ENCODE data around the gene TUBB2A. TPM values are rescaled to one million over a fixed set of nuclear protein-coding genes. Genes with fewer than 3 reads are reported as not detected.

TUBB2A gene
- total RNA-seq (2021), result 93.9 and 112 TPM in 2 replicates
- Bru-seq, nascent RNA, result percentile 61 among the genes with signal in this experiment
- percentile 60 among the genes with signal in this experiment for BruChase-seq, experiment 1, labeled RNA remaining after a 2-hour chase
- percentile 81 among the genes with signal in this experiment for BruChase-seq, experiment 2, labeled RNA remaining after a 6-hour chase
- long read RNA-seq, transcript TUBB2A-201 (4 exons, 1,595 nt), result major isoform, 144 of 185 reads
- long read RNA-seq, partial matches to known transcripts, result 4 of 185 reads
- long read RNA-seq, other reads (novel, unspliced or antisense), result 36 of 185 reads

DNA sequence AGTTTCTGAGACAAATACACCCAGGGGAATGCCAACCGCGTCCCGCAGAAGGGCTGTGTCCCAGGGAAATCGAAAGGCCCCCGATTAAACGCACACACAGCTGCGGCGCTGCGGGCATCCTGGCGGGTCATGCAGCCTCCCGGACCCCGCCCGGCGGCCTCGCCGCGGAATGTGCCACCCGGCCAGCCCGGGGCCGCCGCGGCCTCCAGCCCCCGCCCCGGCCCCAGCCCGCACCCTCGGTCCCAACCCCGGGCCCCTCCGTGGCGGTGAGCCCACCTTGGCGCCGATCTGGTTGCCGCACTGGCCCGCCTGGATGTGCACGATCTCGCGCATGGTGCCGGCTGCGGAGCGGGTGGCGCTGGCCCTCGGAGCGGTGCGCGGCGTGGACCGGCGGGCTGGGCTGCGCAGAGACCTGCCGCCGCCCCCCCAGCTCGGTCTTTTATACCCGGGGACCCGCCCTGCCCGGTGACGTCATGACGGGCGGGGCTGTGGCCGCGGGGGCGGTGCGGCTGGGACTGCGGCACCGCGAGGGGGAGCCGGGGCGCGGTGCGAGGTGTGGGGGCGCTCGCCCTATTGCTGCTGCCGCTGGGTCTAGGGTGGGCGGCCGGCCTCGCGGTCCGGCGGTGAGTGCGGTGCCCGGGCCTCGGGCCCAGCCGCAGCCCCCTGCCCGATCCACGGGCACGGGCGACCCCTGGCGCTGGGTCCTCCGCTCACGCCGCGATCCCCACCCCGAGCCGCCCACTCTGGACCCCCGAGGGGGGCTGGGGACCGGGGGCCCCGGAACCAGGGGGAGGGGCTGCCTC is at the start of gene TUBB2A:
TUBB2A (minus strand) TSS at position 414 of the 803 bp plus-strand sequence; CDS start at position 333, 81 bp downstream.
- Histone ChIP-seq H3K4me1 (ENCODE audit: insufficient read depth, low read length, poor library complexity, severe bottlenecking) (peaks cover 16% of the 10 kb centered on the region), H3K4me3 (ENCODE audit: low read depth, low read length, poor library complexity, severe bottlenecking) (peak within 1 kb of the TSS; percentile 76), H3K9me3 (ENCODE audit: low read depth, low read length, poor library complexity, severe bottlenecking) (no peaks in the 10 kb centered on the region), H3K27me3 (replicated peaks; ENCODE audit: insufficient read depth, low read depth, low read length, poor library complexity) (no peaks in the 10 kb centered on the region), H3K36me3 (ENCODE audit: insufficient read depth, low read length, poor library complexity, severe bottlenecking) (peaks cover 21% of the 10 kb centered on the region), H3K27ac (ENCODE audit: low read depth, low read length, poor library complexity, severe bottlenecking) (peak within 1 kb of the TSS; percentile 91)
- ChIA-PET CTCF (interaction anchor here (0.7 kb wide), 1 partner anchor 94 kb away, joined by 4 read pairs; no protein-coding TSS in a partner anchor), POLR2A (ENCODE audit: low non-redundant PET) (no interaction called here)
- DNase-seq (ENCODE audit: low spot score), result peak; percentile 89
- TF ChIP-seq, protein P1, sequence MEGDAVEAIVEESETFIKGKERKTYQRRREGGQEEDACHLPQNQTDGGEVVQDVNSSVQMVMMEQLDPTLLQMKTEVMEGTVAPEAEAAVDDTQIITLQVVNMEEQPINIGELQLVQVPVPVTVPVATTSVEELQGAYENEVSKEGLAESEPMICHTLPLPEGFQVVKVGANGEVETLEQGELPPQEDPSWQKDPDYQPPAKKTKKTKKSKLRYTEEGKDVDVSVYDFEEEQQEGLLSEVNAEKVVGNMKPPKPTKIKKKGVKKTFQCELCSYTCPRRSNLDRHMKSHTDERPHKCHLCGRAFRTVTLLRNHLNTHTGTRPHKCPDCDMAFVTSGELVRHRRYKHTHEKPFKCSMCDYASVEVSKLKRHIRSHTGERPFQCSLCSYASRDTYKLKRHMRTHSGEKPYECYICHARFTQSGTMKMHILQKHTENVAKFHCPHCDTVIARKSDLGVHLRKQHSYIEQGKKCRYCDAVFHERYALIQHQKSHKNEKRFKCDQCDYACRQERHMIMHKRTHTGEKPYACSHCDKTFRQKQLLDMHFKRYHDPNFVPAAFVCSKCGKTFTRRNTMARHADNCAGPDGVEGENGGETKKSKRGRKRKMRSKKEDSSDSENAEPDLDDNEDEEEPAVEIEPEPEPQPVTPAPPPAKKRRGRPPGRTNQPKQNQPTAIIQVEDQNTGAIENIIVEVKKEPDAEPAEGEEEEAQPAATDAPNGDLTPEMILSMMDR (conservative IDR thresholded peaks at IDR 0.05; ENCODE audit: low read depth, low read length), result peak; percentile 49
- no peak for TF ChIP-seq EZH2 (IDR thresholded peaks at IDR 0.05; ENCODE audit: borderline replicate concordance, low read depth, low read length, poor library complexity, severe bottlenecking)
- intact Hi-C loops (cut with micrococcal nuclease; ENCODE audit: unreplicated experiment), result loop anchor here (2.0 to 10.0 kb wide), 2 partner anchors 69 to 97 kb away; partner anchors contain the start of genes PSMG4 and TUBB2B
- no TSS peak for BruUV-seq (replicated peaks)

DNA sequence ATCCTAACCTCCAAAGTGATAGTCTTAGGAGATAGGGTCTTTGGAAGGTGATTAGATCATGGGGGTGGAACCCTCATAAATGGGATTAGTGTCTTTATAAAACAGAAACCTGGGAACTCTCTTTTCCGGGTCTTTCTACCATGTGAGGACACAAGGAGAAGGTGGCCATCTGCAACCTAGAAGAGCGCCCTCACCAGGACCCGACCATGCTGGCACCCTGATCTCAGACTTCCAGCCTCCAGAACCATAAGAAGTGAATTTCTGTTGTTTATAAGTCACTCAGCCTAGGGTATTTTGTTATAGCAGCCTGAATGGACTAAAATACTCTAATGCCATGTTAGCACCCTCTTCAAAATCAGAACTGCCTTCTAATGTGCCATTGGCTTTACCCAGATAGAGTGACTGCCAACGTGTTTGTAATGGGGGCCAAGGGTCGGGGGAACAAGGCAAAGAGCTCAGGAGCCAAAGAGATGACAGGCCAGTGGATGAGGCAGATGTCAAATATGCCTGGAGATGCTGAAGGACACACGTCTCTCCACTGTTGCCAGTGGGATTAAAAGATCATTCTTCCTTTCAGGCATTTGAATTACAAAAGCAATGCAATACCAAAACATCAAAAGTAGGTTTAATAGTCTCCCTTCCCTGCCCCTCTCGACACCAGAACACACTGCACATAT is 49.1 kb upstream of the TUBB2A start:
- BruUV-seq (replicated peaks), result no TSS peak
- no peaks in the 10 kb centered on the region for H3K27me3 ChIP-seq (replicated peaks; ENCODE audit: insufficient read depth, low read depth, low read length, poor library complexity)
- no peaks in the 10 kb centered on the region for H3K36me3 ChIP-seq (ENCODE audit: insufficient read depth, low read length, poor library complexity, severe bottlenecking)
- DNase-seq (ENCODE audit: low spot score), result no peak
- H3K4me1 ChIP-seq (ENCODE audit: insufficient read depth, low read length, poor library complexity, severe bottlenecking), result peaks cover 9% of the 10 kb centered on the region
- no peaks in the 10 kb centered on the region for H3K9me3 ChIP-seq (ENCODE audit: low read depth, low read length, poor library complexity, severe bottlenecking)
- TF ChIP-seq, protein P1 (conservative IDR thresholded peaks at IDR 0.05; ENCODE audit: low read depth, low read length), result no peak; the same call in 1 of the 2 replicates
- no peak for TF ChIP-seq EZH2 (IDR thresholded peaks at IDR 0.05; ENCODE audit: borderline replicate concordance, low read depth, low read length, poor library complexity, severe bottlenecking)
- POLR2A ChIA-PET (ENCODE audit: low non-redundant PET), result no interaction called here
- intact Hi-C loops (cut with micrococcal nuclease; ENCODE audit: unreplicated experiment), result no loop called here
- no peak overlapping the region for H3K27ac ChIP-seq (ENCODE audit: low read depth, low read length, poor library complexity, severe bottlenecking)
- no peak overlapping the region for H3K4me3 ChIP-seq (ENCODE audit: low read depth, low read length, poor library complexity, severe bottlenecking)
- CTCF ChIA-PET, result no interaction called here

DNA sequence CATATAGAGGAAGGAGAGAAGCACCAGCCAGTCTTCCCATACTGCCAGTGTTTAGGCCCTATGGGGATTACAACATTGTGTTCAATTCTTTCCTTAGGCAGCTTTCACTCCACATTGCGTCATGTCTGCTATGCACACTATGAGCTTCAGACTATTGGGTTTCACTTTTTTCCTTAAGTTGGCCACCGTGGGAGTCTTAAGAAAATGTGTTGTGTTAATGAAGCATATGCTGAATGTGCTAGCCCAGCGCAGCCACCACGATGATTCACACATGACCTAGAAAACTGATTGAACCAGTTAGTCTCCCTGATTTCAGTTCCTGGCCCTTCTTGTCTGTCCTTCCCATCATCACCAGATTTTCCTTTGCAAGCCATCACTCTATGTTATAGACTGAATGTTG is 48.6 kb upstream of the TUBB2A start:
- intact Hi-C loops (cut with micrococcal nuclease; ENCODE audit: unreplicated experiment), result no loop called here
- DNase-seq (ENCODE audit: low spot score), result peak; percentile 64
- Histone ChIP-seq H3K27ac (ENCODE audit: low read depth, low read length, poor library complexity, severe bottlenecking) (no peak overlapping the region), H3K9me3 (ENCODE audit: low read depth, low read length, poor library complexity, severe bottlenecking) (no peaks in the 10 kb centered on the region), H3K4me1 (ENCODE audit: insufficient read depth, low read length, poor library complexity, severe bottlenecking) (peaks cover 9% of the 10 kb centered on the region), H3K36me3 (ENCODE audit: insufficient read depth, low read length, poor library complexity, severe bottlenecking) (no peaks in the 10 kb centered on the region), H3K4me3 (ENCODE audit: low read depth, low read length, poor library complexity, severe bottlenecking) (no peak overlapping the region), H3K27me3 (replicated peaks; ENCODE audit: insufficient read depth, low read depth, low read length, poor library complexity) (no peaks in the 10 kb centered on the region)
- POLR2A ChIA-PET (ENCODE audit: low non-redundant PET), result no interaction called here
- CTCF ChIA-PET, result no interaction called here
- BruUV-seq (replicated peaks), result no TSS peak
- TF ChIP-seq, protein P1 (conservative IDR thresholded peaks at IDR 0.05; ENCODE audit: low read depth, low read length), result no peak
- TF ChIP-seq EZH2 (IDR thresholded peaks at IDR 0.05; ENCODE audit: borderline replicate concordance, low read depth, low read length, poor library complexity, severe bottlenecking), result no peak
